Activated T-cell treated with anti-CD3 and anti-CD28 coated beads, Interleukin-2, amount 50 U/mL, for 48 hours (primary cell): Measurements from ENCODE around the gene KDM1B.
"Not testable (repeated sequence)": the region's sequence is repeated elsewhere in the genome, so short reads cannot be mapped to it uniquely, and the experiment has no call there.

Source experiments
- DNase-seq, 2 experiments: peaks; one replicate each; pipeline ENCODE4 v3.0.0-alpha.2; 2020

KDM1B gene

GRCh38 chr6:18155150-18155863 is at the start of gene KDM1B:
Gene KDM1B, plus strand, starts transcription at chr6:18155422. Its CDS starts 4,474 bp downstream, at chr6:18159896.
- DNase-seq = peak; percentile 98 to 99

- no peak for DNase-seq
Observed at GRCh38 chr6:18107061-18107460, 48.2 kb upstream of the KDM1B start.

- DNase-seq = no peak
Observed at GRCh38 chr6:18110162-18110561, 45.1 kb upstream of the KDM1B start.

GRCh38 chr6:18115356-18115755 is 39.9 kb upstream of the KDM1B start:
- peak in 1 of 2 experiments; percentile 28 for DNase-seq

GRCh38 chr6:18117136-18117535 is 38.1 kb upstream of the KDM1B start:
- no peak for DNase-seq

- no peak for DNase-seq
Observed at GRCh38 chr6:18118330-18118729, 36.9 kb upstream of the KDM1B start.

- no peak for DNase-seq
Observed at GRCh38 chr6:18119236-18119635, 36.0 kb upstream of the KDM1B start.

GRCh38 chr6:18121580-18122127 is 33.6 kb upstream of the KDM1B start:
- no peak for DNase-seq

GRCh38 chr6:18122128-18123093 is 32.8 kb upstream of the KDM1B start, which contains the start of gene NHLRC1:
Gene NHLRC1, minus strand, starts transcription at chr6:18122677. Its CDS starts 71 bp downstream, at chr6:18122606.
- DNase-seq = peak; percentile 83 to 87

GRCh38 chr6:18126121-18126520 is 29.1 kb upstream of the KDM1B start:
- DNase-seq = no peak

GRCh38 chr6:18132346-18132745 is 22.9 kb upstream of the KDM1B start:
- DNase-seq = no peak

- DNase-seq = no peak
Observed at GRCh38 chr6:18135171-18135570, 20.1 kb upstream of the KDM1B start.

- DNase-seq = no peak
Observed at GRCh38 chr6:18136260-18136659, 19.0 kb upstream of the KDM1B start.

GRCh38 chr6:18138906-18139305 is 16.3 kb upstream of the KDM1B start:
- DNase-seq = no peak

- no peak for DNase-seq
Observed at GRCh38 chr6:18139935-18140621, 15.1 kb upstream of the KDM1B start.

- DNase-seq = no peak
Observed at GRCh38 chr6:18141805-18142590, 13.2 kb upstream of the KDM1B start.

GRCh38 chr6:18142591-18142861 is 12.7 kb upstream of the KDM1B start:
- no peak for DNase-seq

GRCh38 chr6:18147160-18147559 is 8.1 kb upstream of the KDM1B start:
- no peak for DNase-seq

GRCh38 chr6:18147616-18148015 is 7.6 kb upstream of the KDM1B start:
- no peak for DNase-seq

- DNase-seq = no peak
Observed at GRCh38 chr6:18148304-18149025, 6.8 kb upstream of the KDM1B start.

GRCh38 chr6:18151391-18151790 is 3.8 kb upstream of the KDM1B start:
- not testable (repeated sequence) for DNase-seq

GRCh38 chr6:18151801-18152200 is 3.4 kb upstream of the KDM1B start:
- DNase-seq = no peak
